Liver (tissue), 9 donors: ENCODE results near the gene C1S. TPM values are rescaled to one million over a fixed set of nuclear protein-coding genes. Genes with fewer than 3 reads are reported as not detected.

Source experiments
- DNase-seq: peaks from one replicate; pipeline ENCODE4 v3.0.0-alpha.2; 2017; ENCODE audit warnings: low spot score
- H3K27ac ChIP-seq, 2 donors: one replicate each; pipeline ENCODE4 v1.7.0; 2013; ENCODE audit warnings: inconsistent platforms in 2 of 2, low read length in 2 of 2, control low read depth in 1 of 2, low read depth in 1 of 2, mild to moderate bottlenecking in 1 of 2
- H3K27me3 ChIP-seq, 4 donors: one replicate each; pipeline versions ENCODE4 v1.6.1 to v1.7.0; 2013; ENCODE audit warnings: low read length in 3 of 4, inconsistent platforms in 1 of 4, mild to moderate bottlenecking in 1 of 4, moderate library complexity in 1 of 4; ENCODE audit not compliant: control insufficient read depth in 4 of 4, insufficient read depth in 4 of 4
- H3K36me3 ChIP-seq, 4 donors: one replicate each; pipeline versions ENCODE4 v1.6.1 to v1.7.0; 2013; ENCODE audit warnings: low read length in 3 of 4, mild to moderate bottlenecking in 3 of 4, low read depth in 1 of 4, moderate library complexity in 1 of 4; ENCODE audit not compliant: control insufficient read depth in 4 of 4, insufficient read depth in 3 of 4
- H3K4me1 ChIP-seq, 4 donors: one replicate each; pipeline versions ENCODE4 v1.6.1 to v1.7.0; 2013; ENCODE audit warnings: low read length in 3 of 4, mild to moderate bottlenecking in 3 of 4, moderate library complexity in 1 of 4; ENCODE audit not compliant: control insufficient read depth in 4 of 4, insufficient read depth in 4 of 4
- H3K4me3 ChIP-seq, 3 donors: one replicate each; pipeline versions ENCODE4 v1.6.1 to v1.7.0; 2013; ENCODE audit warnings: low read length in 3 of 3, control low read depth in 1 of 3, low read depth in 1 of 3, mild to moderate bottlenecking in 1 of 3
- H3K9ac ChIP-seq, 2 donors: one replicate each; pipeline ENCODE4 v1.7.0; 2013; ENCODE audit warnings: low read length in 2 of 2, mild to moderate bottlenecking in 2 of 2, moderate library complexity in 2 of 2, control low read depth in 1 of 2, low read depth in 1 of 2
- H3K9me3 ChIP-seq, 4 donors: one replicate each; pipeline versions ENCODE4 v1.6.1 to v1.7.0; 2013; ENCODE audit warnings: low read length in 3 of 4; ENCODE audit not compliant: control insufficient read depth in 4 of 4
- EGR1 ChIP-seq, 2 donors: IDR thresholded peaks; 2 replicates each; pipeline ENCODE4 v1.6.1; 2016 to 2018; ENCODE audit warnings: antibody characterized with exemption in 2 of 2, low read depth in 2 of 2
- FOXA1 ChIP-seq: IDR thresholded peaks from 2 replicates; pipeline ENCODE4 v1.6.1; 2016; ENCODE audit warnings: antibody characterized with exemption
- FOXA2 ChIP-seq: IDR thresholded peaks from 2 replicates; pipeline ENCODE4 v1.6.1; 2016; ENCODE audit warnings: antibody characterized with exemption
- GABPA ChIP-seq, 2 donors: IDR thresholded peaks in 1 of 2; conservative IDR thresholded peaks in 1 of 2; 2 replicates each; pipeline ENCODE4 v1.6.1; 2016; ENCODE audit warnings: antibody characterized with exemption in 2 of 2, mild to moderate bottlenecking in 1 of 2, moderate library complexity in 1 of 2
- HNF4A ChIP-seq, 2 donors: conservative IDR thresholded peaks; 2 replicates each; pipeline ENCODE4 v1.6.1; 2016; ENCODE audit warnings: antibody characterized with exemption in 2 of 2, mild to moderate bottlenecking in 2 of 2
- JUND ChIP-seq, 2 donors: IDR thresholded peaks; 2 replicates each; pipeline ENCODE4 v1.6.1; 2016; ENCODE audit warnings: antibody characterized with exemption in 2 of 2
- MAX ChIP-seq: IDR thresholded peaks from 2 replicates; pipeline ENCODE4 v1.6.1; 2016; ENCODE audit warnings: antibody characterized with exemption
- NR2F2 ChIP-seq: IDR thresholded peaks from 2 replicates; pipeline ENCODE4 v1.6.1; 2016; ENCODE audit warnings: antibody characterized with exemption
- RAD21 ChIP-seq, 2 donors: IDR thresholded peaks; 2 replicates each; pipeline ENCODE4 v1.6.1; 2016; ENCODE audit warnings: antibody characterized with exemption in 2 of 2, mild to moderate bottlenecking in 2 of 2
- RXRA ChIP-seq, 2 donors: IDR thresholded peaks; 2 replicates each; pipeline ENCODE4 v1.6.1; 2017 to 2018; ENCODE audit warnings: antibody characterized with exemption in 2 of 2, mild to moderate bottlenecking in 1 of 2
- SP1 ChIP-seq: IDR thresholded peaks from 2 replicates; pipeline ENCODE4 v1.6.1; 2018; ENCODE audit warnings: antibody characterized with exemption, mild to moderate bottlenecking
- TAF1 ChIP-seq: conservative IDR thresholded peaks from 2 replicates; pipeline ENCODE4 v1.6.1; 2016; ENCODE audit warnings: antibody characterized with exemption, mild to moderate bottlenecking
- YY1 ChIP-seq: IDR thresholded peaks from 2 replicates; pipeline ENCODE4 v1.6.1; 2016; ENCODE audit warnings: antibody characterized with exemption, mild to moderate bottlenecking
- WGBS: extraction: QIAGEN DNeasy Blood & Tissue Kit; methylation state at CpG from one replicate; pipeline ENCODE4 v1.1.7; 2013; 5-methylcytosine and 5-hydroxymethylcytosine counted together
- polyA plus RNA-seq, 2 donors: library from polyadenylated mRNA; stranded (reverse) in 1 of 2; unstranded in 1 of 2; fragments of 200-250 nt in 1 of 2; fragments of >200 nt in 1 of 2; fragmentation: Nextera tagmentation in 1 of 2; extraction: Ambion mirVana in 1 of 2; gene quantifications; one replicate each; pipeline versions ENCODE4 v1.2.1 to v1.2.3, GENCODE V29; 2013 to 2015
- total RNA-seq, 2 donors: library from RNA; depleted of rRNA; stranded (reverse); fragments of >200 nt; gene quantifications; one replicate each; pipeline ENCODE4 v1.2.3, GENCODE V29; 2014
- TF ChIP-seq, protein P1 (sequence below): fragments of 150-350 bp; IDR thresholded peaks from 2 replicates; pipeline ENCODE4 v1.5.1; 2017; ENCODE audit warnings: improper control_type of control experiment, low read depth, low read length; ENCODE audit not compliant: missing input control
- TF ChIP-seq, protein P2 (sequence below): IDR thresholded peaks from 2 replicates; pipeline ENCODE4 v1.6.1; 2016; ENCODE audit warnings: antibody characterized with exemption
- TF ChIP-seq, protein P3 (sequence below): IDR thresholded peaks from 2 replicates; pipeline ENCODE4 v1.6.1; 2016; ENCODE audit warnings: antibody characterized with exemption
- donor health status: healthy.
- donor health status: healthy.
- donor health status: healthy.
- donor health status: healthy.
- donor health status: healthy.

C1S gene
- total and polyA plus RNA-seq, 4 donors = 267 to 2,029 (median 1,568) TPM

DNA sequence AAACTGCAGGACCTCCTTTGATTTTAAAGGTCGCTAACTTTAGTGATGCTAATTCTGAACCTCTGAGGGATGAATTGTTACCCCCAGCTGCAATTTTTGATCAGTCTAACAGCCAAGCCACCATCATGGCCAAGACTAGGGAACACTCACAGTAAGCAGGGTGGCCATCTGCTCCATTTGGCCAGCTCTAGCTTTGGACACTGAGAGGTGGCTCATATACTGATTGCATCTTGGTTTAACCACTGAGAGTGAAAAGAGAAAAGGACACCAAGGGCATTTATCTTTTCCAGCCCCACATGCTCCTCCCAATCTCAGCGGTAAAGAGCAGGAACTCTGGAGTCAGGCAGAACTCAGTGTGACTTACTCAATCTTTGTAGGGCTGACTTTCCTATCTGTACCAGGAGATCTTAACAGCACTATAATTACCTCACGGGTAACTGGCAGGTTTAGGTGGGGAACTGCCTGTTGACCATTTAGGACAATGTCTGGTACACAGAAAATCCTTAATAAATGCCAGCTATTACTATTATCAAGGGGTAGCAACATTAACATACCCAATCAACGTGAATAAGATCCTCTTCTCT, 48.4 kb upstream of the C1S start:
- no peak for DNase-seq
- peaks cover 18 to 59% (median 37%) of the 10 kb centered on the region in 4 donors for H3K4me1 ChIP-seq
- no peak overlapping the region for H3K4me3 ChIP-seq

DNA sequence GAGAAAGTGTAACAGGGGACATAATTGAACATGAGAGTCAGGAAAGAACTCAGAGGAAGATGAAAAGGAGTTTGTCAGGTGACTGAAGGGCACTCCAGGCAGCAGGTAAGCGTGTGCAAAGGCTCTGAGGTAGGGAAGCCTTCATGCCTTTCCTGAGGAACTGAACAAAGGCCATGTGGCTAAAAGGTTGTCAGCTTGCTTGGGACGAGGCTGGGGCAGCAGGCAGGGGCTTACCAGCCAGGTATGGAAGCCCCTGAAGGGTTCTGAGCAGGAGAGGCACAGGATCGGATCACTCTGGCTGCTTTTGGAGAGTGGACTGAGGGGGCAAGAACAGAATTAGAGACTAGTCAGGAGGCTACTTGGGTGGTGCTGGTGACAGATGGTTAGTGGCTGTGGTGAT, 47.4 kb upstream of the C1S start:
- no peak for TF ChIP-seq JUND (IDR thresholded peaks at IDR 0.05)
- no peak for TF ChIP-seq MAX
- TF ChIP-seq, protein P1, sequence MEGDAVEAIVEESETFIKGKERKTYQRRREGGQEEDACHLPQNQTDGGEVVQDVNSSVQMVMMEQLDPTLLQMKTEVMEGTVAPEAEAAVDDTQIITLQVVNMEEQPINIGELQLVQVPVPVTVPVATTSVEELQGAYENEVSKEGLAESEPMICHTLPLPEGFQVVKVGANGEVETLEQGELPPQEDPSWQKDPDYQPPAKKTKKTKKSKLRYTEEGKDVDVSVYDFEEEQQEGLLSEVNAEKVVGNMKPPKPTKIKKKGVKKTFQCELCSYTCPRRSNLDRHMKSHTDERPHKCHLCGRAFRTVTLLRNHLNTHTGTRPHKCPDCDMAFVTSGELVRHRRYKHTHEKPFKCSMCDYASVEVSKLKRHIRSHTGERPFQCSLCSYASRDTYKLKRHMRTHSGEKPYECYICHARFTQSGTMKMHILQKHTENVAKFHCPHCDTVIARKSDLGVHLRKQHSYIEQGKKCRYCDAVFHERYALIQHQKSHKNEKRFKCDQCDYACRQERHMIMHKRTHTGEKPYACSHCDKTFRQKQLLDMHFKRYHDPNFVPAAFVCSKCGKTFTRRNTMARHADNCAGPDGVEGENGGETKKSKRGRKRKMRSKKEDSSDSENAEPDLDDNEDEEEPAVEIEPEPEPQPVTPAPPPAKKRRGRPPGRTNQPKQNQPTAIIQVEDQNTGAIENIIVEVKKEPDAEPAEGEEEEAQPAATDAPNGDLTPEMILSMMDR = no peak
- TF ChIP-seq FOXA1 = no peak
- no peak for TF ChIP-seq SP1
- no peaks in the 10 kb centered on the region for H3K9me3 ChIP-seq
- peaks cover 3 to 10% (median 6%) of the 10 kb centered on the region in 4 donors for H3K36me3 ChIP-seq
- no peak overlapping the region for H3K9ac ChIP-seq
- H3K4me3 ChIP-seq = no peak overlapping the region
- H3K27ac ChIP-seq = no peak overlapping the region
- DNase-seq = no peak
- no peaks in the 10 kb centered on the region for H3K27me3 ChIP-seq
- H3K4me1 ChIP-seq = peaks cover 17 to 61% (median 37%) of the 10 kb centered on the region in 4 donors
- WGBS = 97% methylated on average over 3 of the region's 3 CpGs

More for the DNA sequence above, 48.4 kb upstream of the C1S start:
- Histone ChIP-seq H3K27ac (no peak overlapping the region), H3K9me3 (no peaks in the 10 kb centered on the region), H3K36me3 (peaks cover 3 to 10% (median 6%) of the 10 kb centered on the region in 4 donors), H3K9ac (no peak overlapping the region), H3K27me3 (no peaks in the 10 kb centered on the region)
- WGBS = 84% methylated on average over 4 of the region's 4 CpGs
- TF ChIP-seq JUND (IDR thresholded peaks at IDR 0.05) = no peak
- TF ChIP-seq RXRA (IDR thresholded peaks at IDR 0.05) = no peak
- no peak for TF ChIP-seq TAF1
- TF ChIP-seq GABPA (IDR thresholded peaks at IDR 0.05 in 1 of 2, conservative IDR thresholded peaks at IDR 0.05 in 1 of 2) = no peak
- no peak for TF ChIP-seq EGR1 (IDR thresholded peaks at IDR 0.05; ENCODE audit: low read depth in 2 of 2)
- no peak for TF ChIP-seq FOXA2
- no peak for TF ChIP-seq FOXA1

DNA sequence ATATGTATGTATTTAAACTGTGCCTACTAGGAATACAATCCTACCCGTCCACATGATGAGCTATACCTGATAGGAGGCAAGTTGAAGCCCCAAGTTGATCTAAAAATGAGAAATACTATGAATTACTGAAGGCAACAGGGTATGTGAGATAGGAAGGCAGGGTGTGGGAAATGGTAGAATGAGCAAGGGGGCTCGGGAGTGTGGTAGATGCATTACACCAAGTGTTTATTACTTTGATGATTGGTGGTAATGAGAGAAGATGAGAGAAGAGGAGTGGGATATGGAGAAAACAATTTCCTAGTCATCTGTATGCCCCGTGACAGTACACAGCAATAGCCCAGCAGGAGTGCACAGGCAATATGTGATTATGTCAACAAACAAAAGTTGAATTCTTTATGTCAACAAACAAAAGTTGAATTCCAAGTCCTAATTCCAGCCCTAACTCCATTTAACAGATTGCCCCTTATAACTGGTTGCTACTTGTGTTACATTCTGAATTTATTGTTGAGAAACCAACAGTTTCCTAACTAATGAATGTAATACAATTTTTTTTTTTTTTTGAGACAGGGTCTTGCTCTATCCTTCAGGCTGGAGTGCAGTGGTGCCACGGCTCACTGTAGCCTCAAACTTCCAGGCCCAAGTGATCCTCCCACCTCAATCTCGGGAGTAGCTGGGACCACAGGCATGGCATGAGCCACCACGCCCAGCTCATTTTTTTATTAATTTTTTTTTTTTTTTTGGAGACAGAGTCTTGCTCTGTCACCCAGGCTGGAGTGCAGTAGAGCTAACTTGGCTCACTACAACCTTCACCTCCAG, 44.8 kb upstream of the C1S start:
- no peak for DNase-seq
- peak overlapping the region in 1 of 2 donors; percentile 37 for H3K9ac ChIP-seq
- H3K27ac ChIP-seq = no peak overlapping the region
- peaks cover 11 to 44% (median 30%) of the 10 kb centered on the region in 4 donors for H3K4me1 ChIP-seq
- peak overlapping the region in 2 of 3 donors; percentile 28 to 93 for H3K4me3 ChIP-seq
- no peaks in the 10 kb centered on the region for H3K9me3 ChIP-seq
- WGBS = 46% methylated on average over 6 of the region's 6 CpGs
- H3K27me3 ChIP-seq = no peaks in the 10 kb centered on the region
- H3K36me3 ChIP-seq = peaks cover 3 to 10% (median 6%) of the 10 kb centered on the region in 4 donors
- TF ChIP-seq GABPA (IDR thresholded peaks at IDR 0.05 in 1 of 2, conservative IDR thresholded peaks at IDR 0.05 in 1 of 2) = no peak
- TF ChIP-seq RAD21 (IDR thresholded peaks at IDR 0.05) = no peak
- TF ChIP-seq EGR1 (IDR thresholded peaks at IDR 0.05; ENCODE audit: low read depth in 2 of 2) = no peak
- no peak for TF ChIP-seq TAF1
- TF ChIP-seq, protein P2, sequence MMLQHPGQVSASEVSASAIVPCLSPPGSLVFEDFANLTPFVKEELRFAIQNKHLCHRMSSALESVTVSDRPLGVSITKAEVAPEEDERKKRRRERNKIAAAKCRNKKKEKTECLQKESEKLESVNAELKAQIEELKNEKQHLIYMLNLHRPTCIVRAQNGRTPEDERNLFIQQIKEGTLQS = no peak
- TF ChIP-seq NR2F2 = no peak
- TF ChIP-seq FOXA2 = peak; percentile 73
- TF ChIP-seq, protein P1 = no peak
- peak in 1 of 2 donors; percentile 19 for TF ChIP-seq HNF4A (conservative IDR thresholded peaks at IDR 0.05)
- no peak for TF ChIP-seq SP1
- TF ChIP-seq MAX = peak; percentile 13
- TF ChIP-seq FOXA1 = peak; percentile 15
- no peak for TF ChIP-seq JUND (IDR thresholded peaks at IDR 0.05)
- peak; percentile 12 for TF ChIP-seq YY1
- TF ChIP-seq, protein P3, sequence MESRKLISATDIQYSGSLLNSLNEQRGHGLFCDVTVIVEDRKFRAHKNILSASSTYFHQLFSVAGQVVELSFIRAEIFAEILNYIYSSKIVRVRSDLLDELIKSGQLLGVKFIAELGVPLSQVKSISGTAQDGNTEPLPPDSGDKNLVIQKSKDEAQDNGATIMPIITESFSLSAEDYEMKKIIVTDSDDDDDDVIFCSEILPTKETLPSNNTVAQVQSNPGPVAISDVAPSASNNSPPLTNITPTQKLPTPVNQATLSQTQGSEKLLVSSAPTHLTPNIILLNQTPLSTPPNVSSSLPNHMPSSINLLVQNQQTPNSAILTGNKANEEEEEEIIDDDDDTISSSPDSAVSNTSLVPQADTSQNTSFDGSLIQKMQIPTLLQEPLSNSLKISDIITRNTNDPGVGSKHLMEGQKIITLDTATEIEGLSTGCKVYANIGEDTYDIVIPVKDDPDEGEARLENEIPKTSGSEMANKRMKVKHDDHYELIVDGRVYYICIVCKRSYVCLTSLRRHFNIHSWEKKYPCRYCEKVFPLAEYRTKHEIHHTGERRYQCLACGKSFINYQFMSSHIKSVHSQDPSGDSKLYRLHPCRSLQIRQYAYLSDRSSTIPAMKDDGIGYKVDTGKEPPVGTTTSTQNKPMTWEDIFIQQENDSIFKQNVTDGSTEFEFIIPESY = no peak
